Measurements from ENCODE around the gene BPIFB6.

The BPIFB6 gene

DNA sequence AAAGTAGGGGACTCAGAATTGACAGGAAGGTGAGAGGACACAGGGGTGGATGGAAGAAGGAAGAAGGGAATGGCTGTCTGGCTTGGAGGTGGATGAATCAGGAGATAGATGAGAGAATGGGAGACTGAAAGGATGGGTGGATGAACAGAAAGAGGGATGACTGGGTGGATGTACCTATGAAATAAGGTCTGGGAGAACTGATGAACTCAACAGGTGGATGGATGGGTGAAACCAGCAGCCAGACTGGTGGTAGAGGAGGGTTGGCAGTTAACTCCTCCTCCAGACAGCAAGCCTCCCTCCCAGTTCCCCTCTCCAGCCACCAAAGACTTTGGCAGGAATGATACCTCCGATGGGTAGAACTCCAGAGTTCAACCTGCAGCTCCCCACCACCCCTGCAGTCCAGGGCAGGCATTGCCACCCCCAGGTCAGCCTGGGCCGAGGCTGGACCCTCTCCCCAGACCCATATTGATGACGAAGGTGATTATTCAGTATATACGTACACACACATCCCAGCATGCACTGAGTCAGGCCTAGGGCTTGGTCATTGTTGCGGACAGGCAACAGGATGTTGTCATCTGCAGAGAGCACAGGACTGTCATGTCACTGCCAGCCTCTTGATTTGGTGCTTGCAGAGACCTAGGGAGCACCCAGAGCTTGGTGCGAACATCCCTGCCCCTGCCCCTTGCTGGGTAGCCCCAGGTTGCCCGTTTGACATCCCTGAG is 29.2 kb upstream of the BPIFB6 start:
- no peak for DNase-seq

DNA sequence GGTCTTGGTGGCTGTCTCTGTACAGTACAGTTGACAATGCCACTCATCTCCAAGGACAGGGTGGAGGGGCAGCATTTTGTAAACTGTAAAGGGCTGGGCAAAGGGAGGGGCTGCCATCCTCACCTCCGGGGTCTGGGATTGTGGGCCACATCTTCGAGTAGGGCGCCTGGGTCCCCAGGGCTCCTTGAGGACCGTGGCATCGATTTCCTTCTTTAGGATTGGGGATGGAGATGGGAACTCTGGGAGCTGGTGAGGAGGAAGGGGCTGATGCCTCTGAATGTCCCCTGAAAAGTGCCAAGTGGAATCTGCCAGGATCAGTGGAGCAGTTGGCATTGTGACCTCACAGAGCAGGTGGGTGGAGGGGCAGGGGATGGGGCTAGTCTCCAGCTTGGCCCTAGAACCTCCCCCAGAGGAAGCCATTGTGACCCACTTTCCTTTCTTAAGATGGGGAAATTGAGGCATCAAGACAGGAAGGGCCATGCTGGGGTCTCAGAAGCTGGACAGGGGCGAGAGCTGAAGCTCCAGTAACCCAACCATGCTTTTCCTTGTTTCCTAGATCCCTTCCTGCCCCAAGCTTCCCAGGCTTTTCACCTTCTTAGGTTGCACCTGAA is 27.2 kb upstream of the BPIFB6 start, which contains the start of gene SUN5:
TSS of gene SUN5 (minus strand) at position 293 of the 611 bp plus-strand sequence. CDS start at position 200, 93 bp downstream.
- no peak for DNase-seq

DNA sequence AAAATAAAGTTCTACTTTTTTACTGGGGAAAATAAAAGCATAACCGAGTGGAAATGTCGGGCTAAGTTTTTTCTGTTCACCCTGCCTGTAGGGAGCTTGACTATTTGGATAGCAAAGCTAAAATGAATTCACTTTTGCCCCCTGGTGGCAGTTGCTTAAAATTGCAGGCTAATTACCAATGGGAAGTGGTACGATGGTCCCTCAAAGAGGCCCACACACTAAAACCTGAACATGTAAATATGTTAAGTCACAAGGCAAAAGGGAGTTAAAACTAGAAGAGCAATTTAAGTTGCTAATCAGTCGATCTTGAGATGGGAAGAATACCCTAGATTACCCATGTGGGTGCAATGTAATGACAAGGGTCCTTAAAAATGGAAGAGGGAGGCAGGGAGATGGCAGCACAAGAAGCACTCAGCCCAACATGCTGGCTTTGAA is 26.3 kb upstream of the BPIFB6 start:
- no peak for DNase-seq

DNA sequence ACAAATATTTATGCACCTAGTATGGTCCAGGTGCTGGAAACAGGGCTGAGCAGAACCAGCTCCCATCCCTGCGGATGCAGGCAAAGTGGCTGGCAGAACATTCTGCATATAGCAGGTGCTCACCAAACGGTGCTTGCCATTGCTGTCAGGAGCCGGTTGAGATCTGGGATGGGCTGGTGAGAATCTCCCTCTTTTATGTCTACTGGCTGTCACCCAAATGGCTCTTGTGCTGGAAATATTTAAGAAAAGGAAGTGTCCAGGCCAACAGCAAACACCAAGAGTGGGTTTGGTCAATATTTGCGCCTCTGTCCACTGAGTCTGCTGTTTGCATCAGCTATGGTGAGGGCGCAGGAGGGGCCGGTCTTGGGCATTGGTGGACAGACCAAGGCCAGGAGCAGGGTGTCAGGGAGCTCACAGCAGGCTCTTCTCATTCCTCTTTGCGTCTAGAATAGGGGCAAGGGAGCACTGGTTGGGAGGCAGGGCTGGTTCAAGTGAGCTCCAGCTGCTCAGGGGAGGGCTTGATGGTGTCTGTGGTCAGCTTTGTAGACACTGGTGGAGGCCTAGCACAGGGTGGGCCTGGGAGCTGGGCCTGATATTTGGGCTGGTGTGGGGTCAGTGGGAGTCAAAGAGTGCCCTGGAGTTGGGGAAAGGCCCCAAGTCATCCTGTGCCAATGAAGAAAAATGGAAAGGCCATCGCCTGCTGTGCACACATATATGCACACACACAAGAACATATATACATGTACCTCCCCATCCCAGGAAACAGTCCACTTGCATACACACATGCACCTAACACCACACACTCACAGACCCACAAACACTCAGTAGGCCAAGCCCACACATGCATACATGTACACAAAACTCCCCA is 25.3 kb upstream of the BPIFB6 start:
- no peak for DNase-seq

DNA sequence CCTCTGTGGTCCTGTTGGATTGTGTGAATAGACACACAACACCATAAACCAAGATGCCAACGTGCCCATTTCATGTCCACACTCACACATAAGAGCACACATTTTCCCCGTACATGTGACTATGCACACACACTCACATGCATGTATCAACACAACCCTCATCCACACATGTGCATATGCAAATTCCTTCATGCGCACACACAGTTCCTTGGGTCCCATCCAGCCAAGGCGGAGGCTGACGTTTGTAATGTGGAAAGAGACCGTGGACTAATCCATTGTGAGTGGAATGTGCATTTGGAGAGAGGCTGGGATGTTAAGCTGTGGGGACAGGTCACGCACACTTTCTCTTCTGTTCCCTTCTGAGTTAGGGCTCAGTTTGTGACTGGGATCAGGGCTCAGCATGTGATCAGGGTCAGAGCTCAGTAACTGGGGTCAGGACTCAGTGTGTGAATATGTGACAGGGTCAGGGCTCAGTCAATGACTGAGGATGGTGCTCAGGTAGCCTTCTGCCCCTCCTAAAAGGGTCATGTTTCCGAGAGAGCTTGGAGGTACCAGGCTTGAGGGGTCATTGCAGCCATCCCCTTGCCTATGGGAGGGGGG is 24.6 kb upstream of the BPIFB6 start:
- DNase-seq = no peak

DNA sequence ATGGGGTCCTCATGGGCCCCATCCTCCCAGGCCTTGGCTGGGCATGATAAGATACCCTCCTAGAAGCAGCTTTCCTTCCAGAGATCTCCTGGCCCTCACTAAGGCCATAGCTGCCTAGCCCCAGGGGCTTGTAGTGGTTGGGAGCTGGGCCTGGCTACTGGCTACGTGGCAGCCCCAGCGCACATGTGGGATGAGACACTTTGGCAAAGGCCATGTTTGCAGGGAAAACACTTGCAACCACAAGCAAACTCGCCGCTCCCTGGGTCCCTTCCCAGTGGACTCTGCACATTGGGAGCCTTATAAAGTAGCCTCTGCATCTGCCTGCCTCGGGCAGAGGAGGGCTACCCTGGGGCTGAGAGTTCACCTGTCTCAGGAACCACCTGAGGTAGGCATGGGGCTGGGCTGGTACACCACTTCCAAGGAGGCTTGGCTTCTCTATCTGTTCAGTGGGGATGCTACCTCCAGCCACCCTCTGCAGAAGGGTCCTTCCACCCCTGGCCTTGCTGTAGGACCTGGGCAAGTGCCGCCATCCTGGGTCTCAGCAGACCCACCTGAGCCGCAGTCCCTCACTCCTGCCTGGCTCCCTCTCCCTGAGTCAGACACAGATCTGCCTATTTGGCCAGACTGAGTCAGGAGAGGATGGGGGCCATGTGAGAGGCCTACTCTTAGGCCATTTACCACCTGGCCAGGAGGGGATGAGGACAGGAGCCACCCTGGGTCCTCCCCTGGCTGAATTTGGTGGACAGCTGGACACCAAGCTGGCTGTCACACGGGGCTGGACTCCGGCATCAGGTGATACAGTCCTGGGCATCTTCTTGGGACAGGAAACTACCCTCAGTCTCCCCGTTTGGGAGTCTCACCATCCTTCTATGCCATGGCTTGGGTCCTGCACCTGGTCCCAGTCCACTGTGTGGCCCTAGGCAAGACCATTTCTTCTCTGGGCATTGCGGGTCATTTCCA is 23.8 kb upstream of the BPIFB6 start, which contains the start of gene BPIFB2:
TSS of gene BPIFB2 (plus strand) at position 329 of the 960 bp plus-strand sequence. CDS start 871 bp downstream, outside the sequence.
- DNase-seq = no peak

DNA sequence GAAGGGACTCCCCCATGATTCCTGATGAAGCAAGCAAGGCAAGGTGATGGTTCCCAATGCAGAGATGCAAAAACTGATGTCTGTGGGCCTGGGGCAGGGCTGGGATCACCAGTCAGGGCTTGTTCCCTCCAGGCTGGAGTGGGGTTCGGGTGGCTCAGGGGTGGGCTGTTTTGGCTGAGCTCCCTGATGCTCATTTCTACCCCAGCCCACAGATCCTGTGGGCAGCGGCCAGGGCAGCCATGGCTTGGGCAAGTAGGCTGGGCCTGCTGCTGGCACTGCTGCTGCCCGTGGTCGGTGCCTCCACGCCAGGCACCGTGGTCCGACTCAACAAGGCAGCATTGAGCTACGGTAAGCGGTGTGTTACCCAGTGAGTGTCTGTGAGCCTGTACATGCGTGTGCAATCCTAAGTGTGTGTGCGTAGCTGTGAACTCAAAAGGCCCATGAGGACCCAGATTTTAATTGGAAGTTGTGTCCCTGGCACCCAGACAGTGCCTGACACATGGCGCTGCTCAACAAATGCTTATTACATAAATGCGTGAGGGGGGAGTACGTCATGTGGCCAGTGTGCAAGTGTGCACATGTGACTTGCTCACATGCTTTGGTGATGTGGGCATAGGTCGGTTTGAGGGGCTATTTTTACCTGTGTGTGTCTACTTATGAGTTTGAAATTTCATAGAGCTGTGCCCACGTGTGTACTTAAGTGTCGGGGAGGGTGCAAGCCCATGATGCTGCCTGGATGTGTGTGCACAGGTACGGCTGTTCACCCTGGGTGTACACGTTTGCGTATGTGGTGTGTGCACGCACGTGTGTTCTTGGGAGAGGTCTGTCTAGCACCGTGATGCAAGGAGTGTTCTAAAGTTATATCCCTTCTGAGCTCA is 22.9 kb upstream of the BPIFB6 start:
- DNase-seq = no peak

DNA sequence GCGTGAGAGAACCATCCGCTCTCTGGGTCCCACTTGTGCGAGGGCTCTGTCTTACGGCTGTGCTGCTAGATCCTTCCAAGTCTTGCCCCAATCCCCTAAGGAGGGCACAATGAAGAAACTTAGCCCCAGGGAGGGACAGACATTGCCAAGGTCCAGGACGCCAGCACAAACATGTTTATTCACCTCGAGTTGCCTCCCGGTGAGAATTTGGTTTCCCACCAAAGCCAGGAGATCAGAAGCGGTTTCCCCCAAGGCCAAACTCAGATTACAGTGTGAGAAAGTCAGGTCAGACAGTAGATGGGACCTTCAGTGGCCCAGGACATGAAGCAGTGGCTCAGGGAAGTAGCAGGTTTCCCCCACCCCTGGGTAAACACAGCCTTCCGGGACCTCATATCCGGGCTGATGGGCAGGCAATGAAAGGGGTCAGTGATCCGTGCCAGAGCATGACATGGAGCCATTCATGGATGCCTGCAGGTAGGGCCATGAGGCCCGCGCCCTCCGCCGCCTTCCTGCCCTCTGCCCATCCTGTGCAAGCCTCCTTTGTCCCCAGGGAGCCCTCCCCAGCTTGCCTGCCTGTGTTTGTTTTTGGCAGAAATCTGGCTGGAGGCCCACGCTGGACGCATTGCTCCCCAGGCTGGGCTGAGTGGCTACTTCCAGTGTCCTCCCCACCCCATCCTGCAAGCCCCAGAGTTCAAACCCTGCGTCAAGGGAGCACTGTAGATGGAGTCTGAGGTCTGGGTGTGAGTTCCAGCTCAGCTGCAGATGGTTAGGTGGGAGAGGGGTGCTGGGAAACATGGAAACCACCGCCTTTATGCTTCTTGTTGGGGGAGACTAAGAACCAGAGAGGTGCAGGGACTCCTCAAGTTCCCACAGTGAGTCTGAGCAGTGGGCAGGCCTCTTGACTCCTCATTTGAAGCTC is 22.0 kb upstream of the BPIFB6 start:
- DNase-seq = no peak

DNA sequence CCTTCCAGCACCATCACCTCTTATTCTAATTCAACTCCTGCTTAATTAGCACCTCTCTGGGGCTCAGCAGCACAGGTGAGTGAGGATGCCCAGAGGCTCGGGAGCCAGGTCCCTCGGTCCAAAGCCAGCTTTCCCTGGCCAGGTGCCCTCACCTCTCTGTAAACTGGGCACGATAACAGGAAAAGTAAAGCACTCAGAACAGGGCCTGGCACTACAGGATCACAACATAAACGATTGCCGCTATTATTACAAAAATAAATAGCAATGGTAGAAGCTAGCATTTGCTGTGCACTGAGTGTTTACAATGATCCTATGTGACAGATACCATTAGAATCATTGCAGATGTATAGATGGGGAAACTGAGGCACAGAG is 21.3 kb upstream of the BPIFB6 start:
- no peak for DNase-seq

DNA sequence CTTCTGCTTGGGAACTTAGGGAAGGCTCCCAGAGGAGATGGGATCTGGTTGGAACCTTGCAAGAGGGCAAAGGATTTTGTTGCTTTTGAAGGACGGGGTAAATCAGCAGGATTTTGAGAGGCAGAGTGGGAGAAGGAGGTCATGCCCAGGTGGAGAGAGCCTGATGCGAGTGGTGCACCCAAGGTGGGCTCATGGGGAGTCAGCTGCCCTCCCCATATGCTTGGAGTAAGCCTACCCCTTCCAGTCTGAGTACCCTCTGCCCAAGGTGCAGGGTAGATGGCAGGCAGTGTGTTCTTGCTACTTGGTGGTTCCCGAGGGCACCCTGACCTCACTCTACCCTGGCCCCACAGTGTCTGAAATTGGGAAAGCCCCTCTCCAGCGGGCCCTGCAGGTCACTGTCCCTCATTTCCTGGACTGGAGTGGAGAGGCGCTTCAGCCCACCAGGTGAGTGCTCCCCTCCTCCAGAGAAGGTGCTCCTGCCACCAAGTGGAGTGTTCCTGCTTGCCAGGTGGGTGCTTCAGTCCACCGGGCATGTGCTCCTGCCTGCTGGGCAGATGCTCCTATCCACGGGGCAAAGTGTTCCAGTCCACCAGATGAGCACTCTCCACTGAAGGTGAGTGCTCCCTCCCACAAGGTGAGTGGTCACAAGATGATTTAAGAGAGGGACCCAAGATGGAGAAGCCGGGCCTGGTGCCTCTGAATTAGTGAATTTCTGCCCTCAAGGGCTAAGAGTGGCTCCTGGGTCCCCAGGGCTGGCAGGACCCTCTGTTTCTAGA is 20.6 kb upstream of the BPIFB6 start:
- no peak for DNase-seq

DNA sequence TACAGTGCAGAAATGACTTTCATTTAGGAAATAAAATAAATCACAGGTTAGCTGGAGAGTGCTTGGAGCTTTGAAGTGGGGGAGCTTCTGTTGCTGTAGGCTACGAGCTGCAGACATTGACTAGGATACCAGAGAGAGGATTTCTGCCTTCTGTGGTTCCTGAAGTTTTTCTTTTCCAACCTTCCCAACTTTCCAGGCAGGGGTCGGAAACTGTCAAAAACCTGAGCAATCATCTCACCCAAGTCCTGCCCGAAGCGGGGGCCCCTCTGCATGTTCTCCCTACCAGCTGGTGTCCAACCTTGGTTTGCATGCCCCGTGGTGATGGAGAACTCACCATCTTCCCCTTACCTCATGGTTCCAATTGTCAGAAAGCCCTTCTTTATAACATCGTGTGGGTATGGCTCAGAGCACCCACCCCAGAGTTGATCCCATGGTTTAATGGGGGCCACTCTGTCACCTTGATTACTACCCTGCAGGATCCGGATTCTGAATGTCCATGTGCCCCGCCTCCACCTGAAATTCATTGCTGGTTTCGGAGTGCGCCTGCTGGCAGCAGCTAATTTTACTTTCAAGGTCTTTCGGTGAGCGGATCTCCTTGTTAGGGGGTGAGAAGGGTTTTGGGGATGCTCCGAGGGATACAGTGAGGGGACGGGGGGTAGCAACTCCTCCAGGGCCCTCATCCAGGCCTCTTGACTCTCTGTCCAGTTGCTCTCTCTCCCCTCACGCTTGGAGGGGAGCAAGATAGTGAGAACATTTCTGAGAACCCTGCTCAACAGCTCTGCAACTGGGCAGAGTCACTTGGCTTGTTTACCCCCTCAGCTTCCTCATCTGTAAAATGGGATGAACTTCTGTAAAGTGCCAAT is 18.9 kb upstream of the BPIFB6 start:
- no peak for DNase-seq

DNA sequence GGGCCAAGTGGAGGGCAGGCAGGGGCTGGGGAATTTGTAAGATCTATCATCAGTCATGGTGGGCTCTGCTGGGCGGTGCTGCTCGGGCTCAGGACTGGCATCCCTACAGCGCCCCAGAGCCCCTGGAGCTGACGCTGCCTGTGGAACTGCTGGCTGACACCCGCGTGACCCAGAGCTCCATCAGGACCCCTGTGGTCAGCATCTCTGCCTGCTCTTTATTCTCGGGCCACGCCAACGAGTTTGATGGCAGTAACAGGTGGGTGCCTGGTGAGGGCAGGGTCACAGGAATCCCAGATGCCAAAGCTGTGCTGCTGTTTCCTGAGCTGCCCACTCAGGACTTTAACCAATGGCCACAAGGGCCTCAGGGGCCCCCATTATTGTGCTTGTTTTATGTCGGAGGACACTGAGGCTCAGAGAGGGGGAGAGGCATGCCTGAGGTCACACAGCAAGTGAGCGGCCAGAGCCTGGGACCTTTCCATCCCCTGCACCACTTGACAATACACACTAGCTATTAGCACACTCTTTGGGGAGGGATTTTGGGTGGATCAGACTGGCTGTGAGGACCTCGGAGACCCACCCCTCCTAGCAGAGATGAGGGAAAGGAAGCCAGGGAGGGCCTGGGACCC is 17.6 kb upstream of the BPIFB6 start:
- DNase-seq = no peak

DNA sequence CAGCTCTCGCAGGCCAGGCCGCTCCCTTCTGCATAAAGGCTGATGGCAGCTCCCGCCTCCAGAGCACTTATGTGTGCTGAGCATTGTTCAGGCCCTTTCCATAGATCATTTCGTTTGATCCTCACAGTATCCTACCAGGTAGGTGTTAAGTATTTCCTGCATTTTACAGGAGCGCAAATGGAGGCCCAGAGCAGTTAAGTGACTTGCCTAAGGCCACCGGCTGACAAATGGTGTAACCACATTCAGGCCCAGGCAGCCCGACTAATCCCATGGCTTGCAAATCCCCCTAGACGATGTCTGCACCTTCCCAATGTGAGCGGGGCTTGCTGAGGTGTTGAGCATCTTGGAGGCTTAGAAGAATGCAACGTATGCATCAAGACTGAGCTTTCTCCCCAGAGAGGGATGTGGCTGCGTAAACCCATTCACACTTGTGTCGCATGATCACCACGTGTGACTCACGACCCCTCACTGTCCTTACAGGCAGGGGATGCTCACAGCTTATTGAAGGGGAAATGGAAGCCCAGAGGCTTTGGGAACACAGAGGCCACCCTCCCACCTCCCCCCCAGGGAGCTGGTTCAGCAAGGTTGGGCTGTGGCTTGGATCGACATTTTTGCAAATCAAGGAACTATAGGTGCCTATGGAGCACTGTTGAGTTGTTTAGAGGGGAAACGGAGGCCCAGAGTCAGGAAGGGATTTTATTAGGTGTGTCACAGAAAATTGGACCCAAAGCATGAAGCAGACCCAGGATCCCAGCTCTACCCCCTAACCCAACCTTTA is 16.9 kb upstream of the BPIFB6 start:
- DNase-seq = no peak

DNA sequence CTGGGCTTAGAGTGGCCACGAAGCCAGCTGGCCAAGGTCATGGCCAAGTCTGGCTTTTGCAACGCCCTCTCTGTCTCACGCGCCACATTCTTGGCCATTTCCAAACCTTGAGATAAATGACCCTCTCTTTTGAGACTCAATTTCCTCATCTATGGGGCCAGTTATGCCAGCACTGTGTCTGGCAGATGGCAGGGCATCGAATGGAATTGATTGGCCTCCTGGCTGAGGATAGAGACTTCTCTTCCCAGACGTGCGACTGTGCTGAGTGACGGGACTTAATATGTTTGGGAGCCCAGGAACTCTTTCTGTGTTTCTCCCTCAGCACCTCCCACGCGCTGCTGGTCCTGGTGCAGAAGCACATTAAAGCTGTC is 16.3 kb upstream of the BPIFB6 start:
- DNase-seq = no peak

DNA sequence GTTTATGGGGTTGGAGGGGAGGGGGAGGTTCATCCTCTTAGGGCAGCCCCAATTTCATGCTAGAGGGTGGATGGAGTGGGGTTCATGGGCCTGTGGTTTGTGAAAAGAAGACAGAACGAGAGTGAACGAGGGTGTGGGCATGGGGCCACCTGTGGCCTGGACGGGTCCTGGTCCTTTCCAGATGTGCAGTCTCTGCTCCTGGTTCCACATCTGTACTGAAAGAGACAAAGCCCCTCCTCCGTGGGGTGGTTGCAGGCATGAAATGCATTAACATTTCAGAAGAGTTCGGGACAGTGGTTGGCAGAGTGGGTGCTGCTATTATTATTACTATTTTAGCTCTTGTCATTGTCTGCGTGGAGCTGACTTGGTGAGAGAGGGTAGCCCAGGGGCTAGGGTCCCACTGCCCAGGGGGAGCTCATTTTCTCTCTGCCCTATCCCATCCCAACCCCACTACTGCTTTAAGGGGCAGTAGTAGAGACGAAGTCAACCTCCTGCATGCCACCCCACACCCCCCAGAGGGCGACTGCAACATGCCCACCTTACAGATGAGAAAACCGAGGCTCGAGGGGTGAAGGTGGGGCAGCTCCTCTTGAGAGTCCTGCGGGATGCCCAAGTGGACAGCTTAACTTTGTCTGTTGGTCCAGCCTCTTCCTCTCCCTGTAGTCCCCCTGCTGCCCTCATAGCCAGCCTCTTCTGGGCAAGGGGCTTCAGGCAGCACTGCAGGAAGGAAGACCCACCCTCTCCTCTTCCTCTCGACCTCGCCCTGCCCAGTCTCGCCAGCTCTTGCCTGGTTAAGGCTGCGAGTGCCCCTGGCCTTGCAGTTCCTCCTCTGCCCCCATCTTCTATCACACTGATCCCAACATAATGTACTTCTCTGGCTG is 15.5 kb upstream of the BPIFB6 start:
- DNase-seq = no peak
